K562 (cell line): ENCODE data around the gene TNFRSF6B. TPM values are rescaled to one million over a fixed set of nuclear protein-coding genes. Genes with fewer than 3 reads are reported as not detected.

Experiments
- ATAC-seq: fragments of 200-7000 bp; cut with Tn5 transposase; 3 replicates; pipeline ENCODE4 v1.9.1; 2020; ENCODE audit warnings: moderate library complexity
- BruUV-seq: library from RNA; stranded (reverse); fragments of 400-500 nt; replicated peaks from 2 replicates; lab custom pipeline; 2021; lab: Mats Ljungman, UMichigan
- CTCF ChIA-PET: fragments of 300-600 bp; formaldehyde crosslinking; extraction: SDS; loops from one replicate; lab custom pipeline; 2021; ENCODE audit warnings: low intra/inter-chr PET ratio; lab: Yijun Ruan, JAX
- POLR2A ChIA-PET: fragments of 300-600, 350-650 bp; sonication (Branson Sonifier 250); formaldehyde crosslinking; extraction: SDS; loops from one replicate; lab custom pipeline; 2021; ENCODE audit warnings: antibody characterized with exemption, inconsistent platforms; lab: Yijun Ruan, JAX
- DNase-seq, 4 experiments: peaks; one replicate each; pipeline versions ENCODE4 v3.0.0 to v3.0.0-alpha.2; 2011 to 2018; ENCODE audit warnings: low spot score in 3 of 4, mixed read lengths in 3 of 4; ENCODE audit errors: extremely low read depth in 1 of 4
- FAIRE-seq: peaks from 2 replicates; lab custom pipeline; 2011; peaks lifted over from hg19 to GRCh38; lab: Jason Lieb, UNC
- H2AFZ ChIP-seq: 2 replicates; pipeline ENCODE4 v1.6.0; 2011; ENCODE audit warnings: low read depth, low read length, control low read depth, inconsistent platforms
- H3K27ac ChIP-seq: fragments of 200-600 bp; 3 replicates; pipeline ENCODE4 v1.8.0; 2011; ENCODE audit warnings: low read depth, mild to moderate bottlenecking, control low read depth, inconsistent platforms, low read length, moderate library complexity, mixed read lengths; ENCODE audit errors: extremely low read depth
- H3K27me3 ChIP-seq, 2 experiments: fragments of 300-600 bp in 1 of 2; 2 replicates in 1 of 2; 3 replicates in 1 of 2; pipeline versions ENCODE4 v1.6.0 to v1.8.0; 2011; ENCODE audit warnings: inconsistent platforms in 2 of 2, low read length in 2 of 2, mild to moderate bottlenecking in 1 of 2, mixed read lengths in 1 of 2, moderate library complexity in 1 of 2; ENCODE audit not compliant: control insufficient read depth in 2 of 2, insufficient read depth in 2 of 2
- H3K36me3 ChIP-seq: fragments of 300-600 bp; 3 replicates; pipeline ENCODE4 v1.8.0; 2011; ENCODE audit warnings: mild to moderate bottlenecking, low read length, inconsistent platforms; ENCODE audit not compliant: control insufficient read depth, insufficient read depth
- H3K4me1 ChIP-seq, 2 experiments: fragments of 200-600 bp in 1 of 2; replicated peaks in 1 of 2; 2 replicates in 1 of 2; 3 replicates in 1 of 2; pipeline versions ENCODE4 v1.5.1 to v1.8.0; 2011; ENCODE audit warnings: inconsistent platforms in 2 of 2, low read length in 2 of 2, mild to moderate bottlenecking in 1 of 2, mixed read lengths in 1 of 2, moderate library complexity in 1 of 2; ENCODE audit not compliant: control insufficient read depth in 2 of 2, insufficient read depth in 2 of 2
- H3K4me2 ChIP-seq: 2 replicates; pipeline ENCODE4 v1.6.1; 2011; ENCODE audit warnings: low read length, control low read depth, inconsistent platforms, mixed read lengths; ENCODE audit not compliant: insufficient read depth
- H3K4me3 ChIP-seq: fragments of 200-600 bp; sonication (generic), shearing (Covaris generic); 2 replicates; pipeline ENCODE4 v1.5.1; 2016; ENCODE audit warnings: control low read depth, inconsistent platforms
- H3K79me2 ChIP-seq: fragments of 200-600 bp; 3 replicates; pipeline ENCODE4 v1.8.0; 2011; ENCODE audit warnings: low read length, inconsistent platforms; ENCODE audit not compliant: control insufficient read depth, insufficient read depth
- H3K9ac ChIP-seq, 2 experiments: 2 replicates each; pipeline versions ENCODE4 v1.6.0 to v1.6.1; 2011; ENCODE audit warnings: low read depth in 2 of 2, low read length in 2 of 2, control low read depth in 1 of 2, inconsistent platforms in 1 of 2, mild to moderate bottlenecking in 1 of 2, mixed read lengths in 1 of 2; ENCODE audit not compliant: insufficient read depth in 1 of 2
- H3K9me1 ChIP-seq: one replicate; pipeline ENCODE4 v1.6.0; 2011; ENCODE audit warnings: inconsistent platforms, mild to moderate bottlenecking, low read length, moderate library complexity; ENCODE audit not compliant: control insufficient read depth, insufficient read depth
- H3K9me3 ChIP-seq: replicated peaks from 2 replicates; pipeline ENCODE4 v1.5.1; 2011; ENCODE audit warnings: low read depth, low read length, inconsistent platforms; ENCODE audit not compliant: control insufficient read depth, insufficient read depth
- H4K20me1 ChIP-seq: replicated peaks from 2 replicates; pipeline ENCODE4 v1.6.1; 2011; ENCODE audit warnings: low read length, inconsistent platforms, mixed read lengths; ENCODE audit not compliant: control insufficient read depth, insufficient read depth
- ADNP ChIP-seq: fragments of 200-800 bp; sonication (Bioruptor generic); IDR thresholded peaks from 2 replicates; pipeline ENCODE4 v1.6.1; 2016; ENCODE audit warnings: missing genetic modification characterization, missing compliant biosample characterization
- C11orf30 ChIP-seq: fragments of 450-650 bp; IDR thresholded peaks from 2 replicates; pipeline ENCODE4 v1.6.1; 2016; ENCODE audit warnings: low read depth, mild to moderate bottlenecking
- FOXP1 ChIP-seq: sonication (generic); formaldehyde crosslinking; IDR thresholded peaks from 2 replicates; pipeline ENCODE4 v1.8.0; 2022; ENCODE audit warnings: mild to moderate bottlenecking, missing genetic modification reagents
- FUS ChIP-seq: fragments of 200-400 bp; formaldehyde crosslinking; optimal IDR thresholded peaks from 2 replicates; pipeline ENCODE3; 2017; ENCODE audit warnings: low read depth, low read length
- HDAC6 ChIP-seq: IDR thresholded peaks from 2 replicates; pipeline ENCODE4 v1.6.1; 2012; ENCODE audit warnings: low read depth, mild to moderate bottlenecking, control low read depth, inconsistent platforms, low read length, moderate library complexity
- HNRNPH1 ChIP-seq: fragments of 200-400 bp; formaldehyde crosslinking; optimal IDR thresholded peaks from 2 replicates; pipeline ENCODE3; 2017; ENCODE audit warnings: low read depth, mild to moderate bottlenecking, low read length, moderate library complexity
- POLR2G ChIP-seq: fragments of 200-400 bp; formaldehyde crosslinking; IDR thresholded peaks from 2 replicates; pipeline ENCODE4 v1.6.1; 2017; ENCODE audit warnings: low read depth, mild to moderate bottlenecking, antibody characterized with exemption, low read length, moderate library complexity
- SMC3 ChIP-seq: conservative IDR thresholded peaks from 2 replicates; pipeline ENCODE4 v1.6.1; 2011; ENCODE audit warnings: low read depth, low read length, improper control_type of control experiment; ENCODE audit not compliant: insufficient read depth
- TEAD4 ChIP-seq, 2 experiments: sonication (generic) in 1 of 2; formaldehyde crosslinking in 1 of 2; IDR thresholded peaks; 2 replicates each; pipeline versions ENCODE4 v1.6.1 to v1.8.0; 2012 to 2022; ENCODE audit warnings: borderline replicate concordance in 1 of 2, inconsistent platforms in 1 of 2, low read length in 1 of 2, mild to moderate bottlenecking in 1 of 2, missing genetic modification reagents in 1 of 2
- ZC3H11A ChIP-seq: IDR thresholded peaks from 2 replicates; pipeline ENCODE4 v1.6.1; 2012; ENCODE audit warnings: low read depth, low read length, improper control_type of control experiment
- ZNF282 ChIP-seq: sonication (generic); formaldehyde crosslinking; IDR thresholded peaks from 2 replicates; pipeline ENCODE4 v1.8.1; 2023; ENCODE audit warnings: missing genetic modification reagents
- WGBS: fragments of 100-300 bp; shearing (Covaris generic); methylation state at CpG from one replicate; pipeline ENCODE4 v1.1.6; 2016; ENCODE audit warnings: low coverage, mixed read lengths; ENCODE audit not compliant: insufficient coverage; ENCODE audit errors: missing lambda C conversion rate; 5-methylcytosine and 5-hydroxymethylcytosine counted together
- in situ Hi-C: fragments of 300-500 bp; cut with MboI; formaldehyde crosslinking; loops from 4 replicates; pipeline ENCODE4 v1.15.0; 2018; ENCODE audit warnings: inconsistent platforms, mixed read lengths
- intact Hi-C: fragments of 100-400 bp; cut with micrococcal nuclease; formaldehyde crosslinking; loops from 2 replicates; pipeline ENCODE4 v1.14.2; 2022
- polyA plus RNA-seq, 8 experiments: library from polyadenylated mRNA; depleted of rRNA in 4 of 8; stranded (reverse) in 5 of 8; unstranded in 3 of 8; fragments of >200 nt; fragmentation: Nextera tagmentation in 2 of 8; fragmentation: Illumina TruSeq in 1 of 8; extraction: Ambion mirVana in 2 of 8; extraction: Trizol in 1 of 8; gene quantifications; 2 replicates each; pipeline versions ENCODE4 v1.2.1 to v1.2.3, GENCODE V29; 2011 to 2014; ENCODE audit warnings: inconsistent platforms in 1 of 8, missing spikeins in 1 of 8
- total RNA-seq, 7 experiments: library from RNA; depleted of rRNA in 6 of 7; stranded (reverse); fragments of >200 nt in 6 of 7; fragmentation: Illumina TruSeq in 2 of 7; extraction: Trizol in 2 of 7; gene quantifications; 2 replicates each; pipeline versions ENCODE4 v1.2.1 to v1.2.3, GENCODE V29; 2011 to 2021; ENCODE audit warnings: low replicate concordance in 1 of 7
- TF ChIP-seq, protein P1 (sequence below), 2 experiments: IDR thresholded peaks; 2 replicates each; pipeline ENCODE4 v1.6.1; 2011; ENCODE audit warnings: borderline replicate concordance in 1 of 2, control low read depth in 1 of 2, low read depth in 1 of 2, low read length in 1 of 2, mild to moderate bottlenecking in 1 of 2, mixed read lengths in 1 of 2, moderate library complexity in 1 of 2; ENCODE audit not compliant: insufficient read depth in 1 of 2, insufficient read length in 1 of 2, poor library complexity in 1 of 2, severe bottlenecking in 1 of 2; ENCODE audit errors: extremely low read depth in 1 of 2
- TF ChIP-seq, protein P2 (sequence below), 2 experiments: fragments of 450-650 bp; IDR thresholded peaks; 2 replicates each; pipeline ENCODE4 v1.6.1; 2016
- TF ChIP-seq, protein P3 (sequence below): fragments of 250-450 bp; sonication (Bioruptor Pico); IDR thresholded peaks from 2 replicates; pipeline ENCODE4 v1.5.0; 2021; ENCODE audit warnings: mild to moderate bottlenecking, borderline replicate concordance

TNFRSF6B gene
- total and polyA plus RNA-seq, 9 of the 15 experiments (the other 6 are each of a cell fraction or from before 2014, with no cell fraction given) = 0.10 to 3.5 (median 0.32) TPM; not detected in 6

DNA sequence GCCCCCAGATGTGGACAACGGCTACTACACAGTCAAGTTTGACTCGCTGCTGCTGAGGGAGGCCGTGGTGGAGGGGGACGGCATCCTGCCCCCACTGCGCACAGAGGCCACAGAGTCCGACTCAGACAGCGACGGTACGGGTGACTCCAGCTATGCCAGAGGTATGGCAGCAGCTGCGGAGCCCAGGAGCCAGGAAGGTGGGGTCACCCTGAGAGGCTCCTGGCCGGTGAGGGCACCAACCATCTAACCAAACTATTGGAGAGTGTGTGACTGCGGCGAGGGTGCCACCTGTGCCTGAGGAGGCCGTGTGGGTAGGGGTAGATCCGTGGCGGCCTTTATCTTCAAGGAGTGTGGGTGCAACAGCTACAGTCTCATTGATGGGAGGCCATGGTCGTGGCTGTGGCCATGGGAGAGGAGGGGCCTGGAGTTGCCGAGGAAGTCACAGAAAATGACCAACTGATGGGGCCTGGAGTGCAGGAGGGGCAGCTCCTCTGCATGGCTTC lies 37.2 kb downstream of the TNFRSF6B start:
- ATAC-seq (no peak), FAIRE-seq (no peak), DNase-seq (no peak)
- H2AFZ ChIP-seq = no peak overlapping the region
- in situ Hi-C loops = no loop called here
- ChIA-PET POLR2A (no interaction called here), CTCF (no interaction called here)
- peaks cover 23% of the 10 kb centered on the region for H3K79me2 ChIP-seq
- H3K4me3 ChIP-seq = no peak overlapping the region
- peaks cover 71% of the 10 kb centered on the region; the same call in 2 of the 3 replicates for H3K36me3 ChIP-seq
- no peak overlapping the region for H3K4me2 ChIP-seq
- 88% methylated on average over 17 of the region's 18 CpGs for WGBS
- intact Hi-C loops = no loop called here
- BruUV-seq = no TSS peak
- H3K9me1 ChIP-seq = no peaks in the 10 kb centered on the region
- H3K4me1 ChIP-seq = peaks cover under 1 to 52% of the 10 kb centered on the region in 2 experiments; a peak in 3 of 5 replicates
- peaks cover 4% of the 10 kb centered on the region for H3K9me3 ChIP-seq
- H3K9ac ChIP-seq = no peak overlapping the region; a peak in 1 of 4 replicates
- H4K20me1 ChIP-seq = 0 out of 2 replicates have a peak, but pooled peaks cover 5% of the 10 kb centered on the region
- H3K27ac ChIP-seq = no peak overlapping the region
- H3K27me3 ChIP-seq = no peaks in the 10 kb centered on the region
- TF ChIP-seq FOXP1 (no peak), HNRNPH1 (no peak), TEAD4 (IDR thresholded peaks at IDR 0.05; ENCODE audit: low read length) (no peak), TEAD4 (CRISPR knock-in tag; IDR thresholded peaks at IDR 0.05; ENCODE audit: borderline replicate concordance) (no peak), HDAC6 (no peak), ZNF282 (CRISPR knock-in tag) (no peak), ADNP (tag) (no peak), ZC3H11A (no peak), SMC3 (no peak), C11orf30 (no peak), POLR2G (no peak), FUS (no peak)
- TF ChIP-seq, protein P1, sequence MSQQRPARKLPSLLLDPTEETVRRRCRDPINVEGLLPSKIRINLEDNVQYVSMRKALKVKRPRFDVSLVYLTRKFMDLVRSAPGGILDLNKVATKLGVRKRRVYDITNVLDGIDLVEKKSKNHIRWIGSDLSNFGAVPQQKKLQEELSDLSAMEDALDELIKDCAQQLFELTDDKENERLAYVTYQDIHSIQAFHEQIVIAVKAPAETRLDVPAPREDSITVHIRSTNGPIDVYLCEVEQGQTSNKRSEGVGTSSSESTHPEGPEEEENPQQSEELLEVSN (IDR thresholded peaks at IDR 0.05; ENCODE audit: borderline replicate concordance in 1 of 2, extremely low read depth in 1 of 2, insufficient read depth in 1 of 2, insufficient read length in 1 of 2, low read depth in 1 of 2, low read length in 1 of 2, poor library complexity in 1 of 2, severe bottlenecking in 1 of 2) = no peak
- TF ChIP-seq, protein P2, sequence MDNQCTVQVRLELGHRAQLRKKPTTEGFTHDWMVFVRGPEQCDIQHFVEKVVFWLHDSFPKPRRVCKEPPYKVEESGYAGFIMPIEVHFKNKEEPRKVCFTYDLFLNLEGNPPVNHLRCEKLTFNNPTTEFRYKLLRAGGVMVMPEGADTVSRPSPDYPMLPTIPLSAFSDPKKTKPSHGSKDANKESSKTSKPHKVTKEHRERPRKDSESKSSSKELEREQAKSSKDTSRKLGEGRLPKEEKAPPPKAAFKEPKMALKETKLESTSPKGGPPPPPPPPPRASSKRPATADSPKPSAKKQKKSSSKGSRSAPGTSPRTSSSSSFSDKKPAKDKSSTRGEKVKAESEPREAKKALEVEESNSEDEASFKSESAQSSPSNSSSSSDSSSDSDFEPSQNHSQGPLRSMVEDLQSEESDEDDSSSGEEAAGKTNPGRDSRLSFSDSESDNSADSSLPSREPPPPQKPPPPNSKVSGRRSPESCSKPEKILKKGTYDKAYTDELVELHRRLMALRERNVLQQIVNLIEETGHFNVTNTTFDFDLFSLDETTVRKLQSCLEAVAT (IDR thresholded peaks at IDR 0.05) = no peak
- TF ChIP-seq, protein P3, sequence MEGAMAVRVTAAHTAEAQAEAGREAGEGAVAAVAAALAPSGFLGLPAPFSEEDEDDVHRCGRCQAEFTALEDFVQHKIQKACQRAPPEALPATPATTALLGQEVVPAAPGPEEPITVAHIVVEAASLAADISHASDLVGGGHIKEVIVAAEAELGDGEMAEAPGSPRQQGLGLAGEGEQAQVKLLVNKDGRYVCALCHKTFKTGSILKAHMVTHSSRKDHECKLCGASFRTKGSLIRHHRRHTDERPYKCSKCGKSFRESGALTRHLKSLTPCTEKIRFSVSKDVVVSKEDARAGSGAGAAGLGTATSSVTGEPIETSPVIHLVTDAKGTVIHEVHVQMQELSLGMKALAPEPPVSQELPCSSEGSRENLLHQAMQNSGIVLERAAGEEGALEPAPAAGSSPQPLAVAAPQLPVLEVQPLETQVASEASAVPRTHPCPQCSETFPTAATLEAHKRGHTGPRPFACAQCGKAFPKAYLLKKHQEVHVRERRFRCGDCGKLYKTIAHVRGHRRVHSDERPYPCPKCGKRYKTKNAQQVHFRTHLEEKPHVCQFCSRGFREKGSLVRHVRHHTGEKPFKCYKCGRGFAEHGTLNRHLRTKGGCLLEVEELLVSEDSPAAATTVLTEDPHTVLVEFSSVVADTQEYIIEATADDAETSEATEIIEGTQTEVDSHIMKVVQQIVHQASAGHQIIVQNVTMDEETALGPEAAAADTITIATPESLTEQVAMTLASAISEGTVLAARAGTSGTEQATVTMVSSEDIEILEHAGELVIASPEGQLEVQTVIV = no peak
